NCI-H460 (cell line): Measurements from ENCODE around the gene RPS6KA5. TPM values are rescaled to one million over a fixed set of nuclear protein-coding genes. Genes with fewer than 3 reads are reported as not detected.
"Not testable (repeated sequence)": the region's sequence is repeated elsewhere in the genome, so short reads cannot be mapped to it uniquely, and the experiment has no call there.

Experiments
- DNase-seq: peaks from one replicate; pipeline ENCODE4 v3.0.0-alpha.2; 2016; ENCODE audit warnings: low read depth; ENCODE audit errors: extremely low read depth
- polyA plus RNA-seq: library from polyadenylated mRNA; depleted of rRNA; stranded (reverse); fragments of >200 nt; gene quantifications from 2 replicates; pipeline ENCODE4 v1.2.3, GENCODE V29; 2014; cell fraction: nucleus; rRNA removed
- total RNA-seq: library from RNA; depleted of rRNA; stranded (reverse); fragments of >200 nt; shearing (Covaris generic); gene quantifications from 2 replicates; pipeline ENCODE4 v1.2.3, GENCODE V29; 2014; rRNA removed

Gene RPS6KA5
- 4.6 TPM in 2 replicates for total RNA-seq
- 3.5 and 3.6 TPM in 2 replicates for polyA plus RNA-seq

DNA sequence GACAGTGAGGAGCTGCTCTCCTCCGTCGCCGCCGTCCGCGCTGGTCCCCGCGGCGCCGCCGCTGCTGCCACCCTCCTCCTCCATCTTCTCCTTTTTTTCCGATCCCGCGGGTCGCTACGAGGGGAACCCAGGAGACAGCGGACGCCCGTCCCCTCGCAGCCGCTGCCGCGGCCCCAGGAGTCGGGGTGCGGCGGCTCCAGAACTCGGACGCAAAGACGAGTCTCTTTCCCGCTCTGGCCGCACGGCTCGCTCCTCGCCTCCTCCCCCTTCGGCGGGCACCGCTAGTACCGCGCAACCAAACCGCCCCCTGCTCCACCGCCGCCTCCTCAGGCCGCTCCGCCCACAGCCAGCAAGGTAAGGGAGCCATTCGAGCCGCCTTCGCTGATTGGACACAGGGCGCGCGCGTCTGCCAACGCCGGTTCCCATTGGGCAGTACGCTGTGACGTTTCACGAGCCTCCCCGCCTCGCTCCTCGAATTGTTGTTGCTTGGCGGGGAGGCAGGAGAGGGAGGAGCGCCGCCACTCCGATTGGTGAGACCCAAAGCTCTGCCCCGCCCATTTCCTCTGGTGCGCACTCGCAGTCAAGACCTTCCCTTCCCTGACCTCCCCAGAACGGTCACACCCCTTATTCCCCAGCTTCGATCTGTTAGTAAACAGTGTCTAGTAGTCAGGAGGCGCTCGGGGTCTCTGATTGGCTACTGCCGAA, at the start of gene RPS6KA5:
Gene RPS6KA5, minus strand, starts transcription at position 291 of the 705 bp plus-strand sequence. Its CDS starts 207 bp downstream, at position 84.
- DNase-seq = peak; percentile 100

- DNase-seq = no peak
Measured at GRCh38 chr14:91108941-91109611, 48.6 kb upstream of the RPS6KA5 start.

- no peak for DNase-seq
Measured at GRCh38 chr14:91103116-91103515, 42.7 kb upstream of the RPS6KA5 start.

DNA sequence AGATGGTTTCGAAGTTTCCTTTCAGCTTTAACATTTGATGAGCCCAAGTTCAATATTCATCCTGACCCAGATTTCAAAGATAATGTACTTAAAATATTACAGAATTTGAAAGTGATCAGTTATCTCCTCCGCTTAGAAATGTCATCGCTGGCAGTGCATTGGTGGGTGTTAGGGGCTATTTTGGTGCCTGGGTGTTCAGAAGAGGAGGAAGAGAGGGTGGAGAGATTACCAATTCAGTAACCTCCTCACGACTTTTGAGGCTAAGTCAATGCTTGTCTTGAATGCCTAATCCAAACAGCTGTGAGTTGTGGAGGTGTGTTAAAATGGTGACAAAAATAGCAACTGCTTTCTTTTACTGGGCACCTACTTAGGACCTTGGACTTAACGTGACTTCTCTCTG, 39.7 kb upstream of the RPS6KA5 start:
- DNase-seq = no peak

DNA sequence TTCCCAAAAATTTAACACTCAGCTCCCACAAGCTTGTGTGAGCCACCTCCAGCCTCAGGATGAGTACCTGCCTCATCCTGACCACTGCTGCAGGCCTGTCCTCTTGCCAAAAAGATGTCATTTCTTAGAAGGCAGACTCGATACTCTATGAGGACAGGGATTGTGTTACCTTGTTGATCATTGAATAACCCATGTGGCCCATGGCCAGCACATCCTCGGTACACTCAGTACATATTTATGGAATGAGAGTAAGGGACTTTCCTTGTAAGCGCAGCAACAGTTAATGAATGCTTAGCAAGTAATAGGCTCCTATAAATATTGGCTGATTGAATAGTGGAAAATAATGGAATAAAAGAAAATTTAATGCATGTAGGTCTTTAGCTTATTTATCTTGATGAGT, 38.1 kb upstream of the RPS6KA5 start:
- no peak for DNase-seq

- not testable (repeated sequence) for DNase-seq
Measured at GRCh38 chr14:91097657-91098056, 37.2 kb upstream of the RPS6KA5 start.

- no peak for DNase-seq
Measured at GRCh38 chr14:91095178-91095577, 34.7 kb upstream of the RPS6KA5 start.

- DNase-seq = no peak
Measured at GRCh38 chr14:91094772-91095171, 34.3 kb upstream of the RPS6KA5 start.

DNA sequence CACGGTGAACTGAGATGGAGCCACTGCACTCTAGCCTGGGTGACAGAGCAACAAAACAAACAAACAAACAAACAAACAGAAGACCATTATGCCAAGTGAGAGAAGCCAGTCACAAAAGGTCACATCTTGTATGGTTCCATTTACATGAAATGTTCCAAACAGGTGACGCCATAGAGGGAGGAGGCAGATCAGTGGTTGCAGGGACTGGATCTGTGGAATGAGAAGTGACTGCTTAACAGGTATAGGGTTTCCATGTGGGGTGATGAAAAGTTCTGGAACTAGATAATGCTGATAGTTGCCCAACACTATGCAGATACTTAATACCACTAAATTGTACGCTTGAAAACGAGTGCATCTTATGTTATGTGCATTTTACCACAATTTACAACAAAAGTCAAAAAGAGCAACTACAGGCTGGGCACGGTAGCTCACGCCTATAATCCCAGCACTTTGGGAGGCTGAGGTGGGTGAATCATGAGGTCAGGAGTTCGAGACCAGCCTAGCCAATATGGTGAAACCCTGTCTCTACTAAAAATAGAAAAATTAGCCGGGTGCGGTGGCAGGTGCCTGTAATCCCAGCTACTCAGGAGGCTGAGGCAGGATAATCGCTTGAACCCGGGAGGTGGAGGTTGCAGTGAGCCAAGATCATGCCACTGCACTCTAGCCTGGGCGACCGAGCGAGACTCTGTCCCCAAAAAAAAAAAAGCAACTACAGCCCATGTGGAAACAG, 33.5 kb upstream of the RPS6KA5 start:
- DNase-seq = not testable (repeated sequence)

DNA sequence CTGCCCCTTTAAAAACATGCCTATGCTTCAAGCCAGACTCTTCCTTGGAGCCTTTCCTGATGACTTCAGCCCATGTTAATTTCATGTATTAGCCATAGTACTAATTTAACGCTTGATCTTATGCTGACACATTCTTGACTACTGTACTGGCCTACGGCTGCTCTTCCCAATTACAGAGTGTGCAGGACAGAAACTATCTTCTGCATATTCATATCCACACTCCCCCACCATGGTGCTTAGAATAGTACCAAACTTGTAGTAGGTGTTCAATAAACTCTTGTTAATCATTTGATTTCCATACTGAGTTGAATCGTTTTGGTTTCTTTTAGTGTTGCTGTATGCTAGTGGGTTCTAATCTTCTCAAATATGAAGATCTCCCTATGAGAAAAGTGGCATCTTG, 31.6 kb upstream of the RPS6KA5 start:
- no peak for DNase-seq

DNA sequence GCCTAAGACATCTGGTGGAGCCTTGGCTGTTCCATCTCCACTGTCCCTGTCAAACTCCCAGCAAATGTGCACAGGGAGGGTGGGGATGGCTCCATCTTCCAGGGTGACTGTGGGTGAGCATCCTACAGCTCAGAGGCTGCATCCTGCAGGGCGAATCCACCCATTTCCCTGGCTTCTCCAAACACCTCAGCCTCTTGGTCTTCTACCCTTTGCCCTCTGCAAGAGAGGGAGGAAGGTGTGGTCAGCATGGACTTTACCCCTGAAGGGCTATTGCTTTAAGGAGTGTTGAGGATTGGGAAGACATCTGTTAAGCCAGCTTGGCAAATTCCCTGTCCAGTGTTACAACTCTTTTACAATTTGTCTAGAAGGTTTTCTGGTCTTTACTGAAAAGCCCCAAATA, 30.3 kb upstream of the RPS6KA5 start:
- no peak for DNase-seq

DNA sequence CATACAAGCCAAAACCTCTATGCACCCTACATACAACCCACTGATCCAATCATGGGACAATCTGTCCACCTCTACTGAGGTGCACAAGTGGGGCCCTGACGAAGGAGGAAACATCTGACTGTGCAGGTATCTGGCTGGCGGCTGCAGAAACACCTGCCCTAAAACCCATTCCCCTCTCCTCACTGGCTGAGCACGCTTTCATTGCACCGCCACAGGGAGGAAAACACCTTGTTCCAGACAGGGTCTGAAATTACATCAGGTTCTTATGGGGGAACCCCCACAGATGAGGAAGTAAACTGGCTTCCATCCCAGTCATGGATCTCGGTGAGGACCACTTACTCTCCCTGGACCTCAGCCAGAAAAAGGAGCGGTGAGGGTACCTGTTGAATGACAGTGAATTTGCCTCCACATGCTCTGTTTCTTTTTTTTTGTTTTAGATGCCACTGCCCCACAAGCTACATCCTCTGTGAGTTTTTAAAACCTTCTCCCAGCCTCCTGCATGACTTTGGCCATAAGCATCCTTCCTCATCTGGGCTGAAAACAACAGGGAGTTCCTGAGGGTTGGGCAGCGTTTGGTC, 29.6 kb upstream of the RPS6KA5 start:
- no peak for DNase-seq

DNA sequence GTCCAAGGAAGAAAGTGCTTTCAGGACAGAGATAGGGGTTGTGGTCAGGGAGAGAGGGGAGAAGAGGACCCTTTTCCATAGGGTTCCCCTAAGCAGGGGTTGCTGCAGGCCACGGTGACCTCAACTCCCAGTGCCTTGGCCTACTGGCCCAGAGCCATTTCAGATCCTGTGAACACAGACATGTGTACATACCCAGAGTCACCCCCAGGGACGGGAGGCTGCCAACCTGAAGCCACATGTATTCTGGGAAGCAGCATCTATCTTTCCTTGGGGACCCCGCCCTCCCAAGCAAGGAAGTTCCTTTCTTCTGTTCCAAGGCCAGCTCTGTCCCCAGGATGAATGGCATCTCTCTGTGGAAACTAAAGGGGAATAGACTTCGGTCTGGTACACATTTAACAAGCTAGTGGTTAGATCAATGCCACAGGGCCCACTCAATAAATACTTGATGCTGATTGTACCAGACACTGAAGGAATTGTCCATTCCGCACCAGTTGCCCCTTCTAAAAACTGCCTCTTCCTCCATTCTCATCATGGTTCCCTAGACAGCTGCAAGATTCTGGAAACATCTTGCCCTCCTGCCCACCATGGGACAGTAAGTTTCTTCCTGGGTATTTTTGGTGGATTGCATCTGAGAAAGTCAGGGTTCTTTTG, 28.3 kb upstream of the RPS6KA5 start:
- no peak for DNase-seq

- not testable (repeated sequence) for DNase-seq
Measured at GRCh38 chr14:91087470-91087869, 27.0 kb upstream of the RPS6KA5 start.

DNA sequence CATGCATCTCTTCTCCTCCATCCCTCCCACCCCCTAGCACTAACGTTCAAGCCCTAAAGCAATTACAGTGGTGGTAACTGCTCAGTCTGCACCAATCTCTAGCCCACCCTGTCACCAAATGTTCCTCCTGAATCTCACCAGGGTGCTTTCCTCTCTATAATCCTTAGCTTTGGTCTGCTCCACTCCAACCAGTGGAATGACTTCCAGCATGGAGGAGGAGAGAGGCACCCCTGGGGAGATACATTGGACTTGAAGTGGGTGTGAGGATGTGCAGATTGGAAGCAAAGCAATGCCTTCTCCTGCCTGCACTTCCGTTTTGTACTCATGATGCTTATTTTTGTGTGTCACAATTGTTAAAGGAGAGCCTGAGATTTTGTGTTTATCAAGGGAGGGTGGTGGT, 24.1 kb upstream of the RPS6KA5 start:
- no peak for DNase-seq

GRCh38 chr14:91082282-91082681, 21.8 kb upstream of the RPS6KA5 start:
- DNase-seq = no peak

- no peak for DNase-seq
Measured at GRCh38 chr14:91080071-91080470, 19.6 kb upstream of the RPS6KA5 start.

- no peak for DNase-seq
Measured at GRCh38 chr14:91078095-91078737, 17.8 kb upstream of the RPS6KA5 start.

- DNase-seq = no peak
Measured at GRCh38 chr14:91075553-91075952, 15.1 kb upstream of the RPS6KA5 start.

DNA sequence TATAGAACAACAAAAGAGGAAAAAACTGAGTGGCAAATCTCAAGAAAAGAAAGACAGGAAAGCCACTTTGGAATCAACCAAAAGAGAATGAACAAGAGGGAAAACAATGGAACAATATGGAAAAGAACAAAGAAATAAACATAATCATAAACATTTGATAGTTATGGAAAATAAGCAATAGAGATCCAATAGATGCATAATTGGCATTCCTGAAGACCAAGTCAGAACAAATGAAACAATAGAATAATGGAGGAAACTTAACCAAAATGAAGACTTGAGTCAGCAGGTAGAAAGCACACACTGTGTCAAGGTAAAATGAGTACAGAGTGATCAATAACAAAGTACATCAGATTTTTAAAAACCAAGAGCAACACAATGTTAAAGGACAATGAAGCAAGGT, 10.1 kb upstream of the RPS6KA5 start:
- DNase-seq = no peak
